PC-3 (cell line): ENCODE data around the gene MGMT. TPM values are rescaled to one million over a fixed set of nuclear protein-coding genes. Genes with fewer than 3 reads are reported as not detected.

ENCODE experiments used
- ATAC-seq: fragments of 200-7000 bp; cut with Tn5 transposase; 2 replicates; pipeline ENCODE4 v1.9.1; 2020; ENCODE audit warnings: mild to moderate bottlenecking, moderate library complexity
- BruUV-seq: library from RNA; stranded (reverse); fragments of 400-500 nt; replicated peaks from 2 replicates; lab custom pipeline; 2021; lab: Mats Ljungman, UMichigan
- CTCF ChIA-PET: fragments of 300-600 bp; sonication (Branson Sonifier 250); formaldehyde crosslinking; loops from one replicate; lab custom pipeline; 2022; ENCODE audit warnings: antibody characterized with exemption; lab: Charles Lee
- POLR2A ChIA-PET: fragments of 300-600 bp; sonication (Branson Sonifier 250); formaldehyde crosslinking; loops from one replicate; lab custom pipeline; 2022; ENCODE audit warnings: antibody characterized with exemption; ENCODE audit not compliant: unreplicated experiment; lab: Charles Lee
- DNase-seq: peaks from one replicate; pipeline ENCODE4 v3.0.0-alpha.2; 2015
- H2AFZ ChIP-seq: fragments of 300-600 bp; sonication (generic); 2 replicates; pipeline ENCODE4 v1.6.0; 2016; ENCODE audit warnings: antibody characterized with exemption, low read length
- H3F3A ChIP-seq: fragments of 300-600 bp; sonication (generic); one replicate; pipeline ENCODE4 v1.6.0; 2017; ENCODE audit warnings: antibody characterized with exemption, low read length, control low read depth, mild to moderate bottlenecking; ENCODE audit not compliant: unreplicated experiment
- H3K27ac ChIP-seq: fragments of 300-600 bp; sonication (generic); 2 replicates; pipeline ENCODE4 v1.5.1; 2016; ENCODE audit warnings: mild to moderate bottlenecking, low read length
- H3K27me3 ChIP-seq: fragments of 300-600 bp; sonication (generic); 2 replicates; pipeline ENCODE4 v1.6.1; 2016; ENCODE audit warnings: low read length, mixed read lengths
- H3K36me3 ChIP-seq: fragments of 300-600 bp; sonication (generic); 2 replicates; pipeline ENCODE4 v1.6.1; 2016; ENCODE audit warnings: low read depth, mixed run types, low read length, mixed read lengths
- H3K4me1 ChIP-seq: fragments of 300-600 bp; sonication (generic); 2 replicates; pipeline ENCODE4 v1.5.1; 2016; ENCODE audit warnings: low read length; ENCODE audit not compliant: insufficient read depth
- H3K4me2 ChIP-seq: fragments of 300-600 bp; sonication (generic); 2 replicates; pipeline ENCODE4 v1.6.0; 2016; ENCODE audit warnings: low read length
- H3K4me3 ChIP-seq: fragments of 300-600 bp; sonication (generic); 2 replicates; pipeline ENCODE4 v1.5.1; 2016; ENCODE audit warnings: mild to moderate bottlenecking, low read length, mixed read lengths
- H3K79me2 ChIP-seq: fragments of 300-600 bp; sonication (generic); 2 replicates; pipeline ENCODE4 v1.6.1; 2017; ENCODE audit warnings: low read length, mixed read lengths
- H3K9ac ChIP-seq: fragments of 300-600 bp; sonication (generic); 2 replicates; pipeline ENCODE4 v1.6.0; 2016; ENCODE audit warnings: mild to moderate bottlenecking, low read length
- H3K9me2 ChIP-seq: fragments of 300-600 bp; sonication (generic); replicated peaks from 2 replicates; pipeline ENCODE4 v1.6.1; 2016; ENCODE audit warnings: mixed run types, low read length, mixed read lengths
- H3K9me3 ChIP-seq: fragments of 300-600 bp; sonication (generic); 2 replicates; pipeline ENCODE4 v1.6.1; 2016; ENCODE audit warnings: low read length, mixed read lengths
- H4K20me1 ChIP-seq: fragments of 300-600 bp; sonication (generic); 2 replicates; pipeline ENCODE4 v1.6.1; 2016; ENCODE audit warnings: low read length, mixed read lengths
- CTCF ChIP-seq: fragments of 300-600 bp; sonication (generic); conservative IDR thresholded peaks from 2 replicates; pipeline ENCODE4 v1.5.1; 2017; ENCODE audit warnings: antibody characterized with exemption, low read depth, mild to moderate bottlenecking, low read length
- EZH2 ChIP-seq: fragments of 300-600 bp; sonication (generic); IDR thresholded peaks from one replicate; pipeline ENCODE4 v1.6.1; 2017; ENCODE audit warnings: antibody characterized with exemption, mild to moderate bottlenecking, low read length; ENCODE audit not compliant: unreplicated experiment
- EZH2phosphoT487 ChIP-seq: fragments of 300-600 bp; sonication (generic); IDR thresholded peaks from 2 replicates; pipeline ENCODE4 v1.6.1; 2018; ENCODE audit warnings: mild to moderate bottlenecking, antibody characterized with exemption, low read length, borderline replicate concordance
- intact Hi-C: fragments of 100-400 bp; cut with micrococcal nuclease; formaldehyde crosslinking; loops from 2 replicates; pipeline ENCODE4 v1.9.0; 2023
- total RNA-seq: library from RNA; depleted of rRNA; stranded (reverse); fragments of >200 nt; gene quantifications from 2 replicates; pipeline ENCODE4 v1.2.3, GENCODE V29; 2014

MGMT gene
- total RNA-seq, 1 experiment from 2014 or later = 19.8 TPM

- H3K4me3 ChIP-seq = no peak overlapping the region
- no peak overlapping the region for H2AFZ ChIP-seq
- no peaks in the 10 kb centered on the region for H3K79me2 ChIP-seq
- no peak overlapping the region for H3K27ac ChIP-seq
- TF ChIP-seq CTCF (no peak), EZH2phosphoT487 (no peak), EZH2 (no peak)
- H3F3A ChIP-seq = no peaks in the 10 kb centered on the region
- H3K9me2 ChIP-seq = no peaks in the 10 kb centered on the region
- H3K9me3 ChIP-seq = no peaks in the 10 kb centered on the region
- CTCF ChIA-PET = no interaction called here
- H3K27me3 ChIP-seq = no peaks in the 10 kb centered on the region
- no peak for DNase-seq
- no peak overlapping the region for H3K4me2 ChIP-seq
- no peak overlapping the region for H3K9ac ChIP-seq
- no peaks in the 10 kb centered on the region for H3K4me1 ChIP-seq
- no peak for ATAC-seq
- POLR2A ChIA-PET = no interaction called here
- no peaks in the 10 kb centered on the region for H4K20me1 ChIP-seq
- no peaks in the 10 kb centered on the region for H3K36me3 ChIP-seq
- no TSS peak for BruUV-seq
- intact Hi-C loops = no loop called here
These were observed 277.4 kb downstream of the MGMT start for GRCh38 chr10:129744134-129745111.

GRCh38 chr10:129745186-129745750 lies 278.2 kb downstream of the MGMT start:
- no peaks in the 10 kb centered on the region for H3K36me3 ChIP-seq
- no peak overlapping the region for H3K27ac ChIP-seq
- ChIA-PET POLR2A (no interaction called here), CTCF (no interaction called here)
- intact Hi-C loops = no loop called here
- no TSS peak for BruUV-seq
- TF ChIP-seq EZH2 = no peak
- TF ChIP-seq EZH2phosphoT487 = no peak
- TF ChIP-seq CTCF = no peak
- H3K9me2 ChIP-seq = no peaks in the 10 kb centered on the region
- H3K4me1 ChIP-seq = no peaks in the 10 kb centered on the region
- no peaks in the 10 kb centered on the region for H4K20me1 ChIP-seq
- DNase-seq (no peak), ATAC-seq (no peak)
- H3K4me3 ChIP-seq = no peak overlapping the region
- H2AFZ ChIP-seq = no peak overlapping the region
- no peaks in the 10 kb centered on the region for H3K9me3 ChIP-seq
- H3K4me2 ChIP-seq = no peak overlapping the region
- no peaks in the 10 kb centered on the region for H3F3A ChIP-seq
- no peaks in the 10 kb centered on the region for H3K27me3 ChIP-seq
- H3K9ac ChIP-seq = no peak overlapping the region
- no peaks in the 10 kb centered on the region for H3K79me2 ChIP-seq
